A549 (cell line): ENCODE results near the gene ARID5B. TPM values are rescaled to one million over a fixed set of nuclear protein-coding genes. Genes with fewer than 3 reads are reported as not detected.

Experiments
- ATAC-seq, 2 experiments: fragments of 200-7000 bp in 1 of 2; fragments of >200 bp in 1 of 2; cut with Nextera tagmentation in 1 of 2; cut with Tn5 transposase in 1 of 2; 3 replicates each; pipeline versions ENCODE4 v1.8.0 to v1.9.1; 2018 to 2020; ENCODE audit warnings: mild to moderate bottlenecking in 1 of 2, moderate library complexity in 1 of 2
- CTCF ChIA-PET: fragments of 300-600 bp; sonication (Branson Sonifier 250); formaldehyde crosslinking; extraction: SDS; loops from one replicate; lab custom pipeline; 2021; ENCODE audit warnings: antibody characterized with exemption, inconsistent platforms; lab: Yijun Ruan, JAX
- POLR2A ChIA-PET: fragments of 350-600 bp; formaldehyde crosslinking; extraction: SDS; loops from one replicate; lab custom pipeline; 2021; ENCODE audit warnings: antibody characterized with exemption, inconsistent platforms; lab: Yijun Ruan, JAX
- DNase-seq, 2 experiments: peaks; one replicate each; pipeline versions ENCODE4 v3.0.0 to v3.0.0-alpha.2; 2011 to 2016; ENCODE audit warnings: low read depth in 1 of 2, low spot score in 1 of 2
- FAIRE-seq: peaks from 2 replicates; lab custom pipeline; 2011; peaks lifted over from hg19 to GRCh38; lab: Jason Lieb, UNC
- H3K27ac ChIP-seq, 2 experiments: fragments of >200 bp; sonication (Bioruptor Twin); formaldehyde crosslinking; 3 replicates each; pipeline ENCODE4 v1.5.1; 2016 to 2017
- H3K4me1 ChIP-seq: fragments of >200 bp; sonication (Bioruptor Twin); formaldehyde crosslinking; 3 replicates; pipeline ENCODE4 v1.6.1; 2016
- H3K4me2 ChIP-seq: fragments of >200 bp; sonication (Bioruptor Twin); formaldehyde crosslinking; 3 replicates; pipeline ENCODE4 v1.6.1; 2016
- H3K4me3 ChIP-seq: fragments of >200 bp; sonication (Bioruptor Twin); formaldehyde crosslinking; 3 replicates; pipeline ENCODE4 v1.5.1; 2016
- H3K9me3 ChIP-seq: fragments of >200 bp; sonication (Bioruptor Twin); formaldehyde crosslinking; 3 replicates; pipeline ENCODE4 v1.6.1; 2016
- CBX8 ChIP-seq: fragments of 200-600 bp; sonication (generic); IDR thresholded peaks from 2 replicates; pipeline ENCODE4 v1.6.1; 2016
- EHMT2 ChIP-seq: fragments of 200-600 bp; sonication (generic); IDR thresholded peaks from 2 replicates; pipeline ENCODE4 v1.6.1; 2016; ENCODE audit warnings: antibody characterized with exemption, low read depth, mild to moderate bottlenecking, moderate library complexity
- ESRRA ChIP-seq: fragments of 150-350 bp; IDR thresholded peaks from 2 replicates; pipeline ENCODE4 v1.6.1; 2014; ENCODE audit warnings: mild to moderate bottlenecking, low read length, borderline replicate concordance
- FOSL2 ChIP-seq, 2 experiments: fragments of 450-650 bp in 1 of 2; fragments of >200 bp in 1 of 2; sonication (Bioruptor Twin) in 1 of 2; formaldehyde crosslinking; IDR thresholded peaks; 2 replicates each; pipeline versions ENCODE4 v1.5.0 to v1.6.1; 2016 to 2020; ENCODE audit warnings: mild to moderate bottlenecking in 1 of 2, moderate library complexity in 1 of 2
- FOXS1 ChIP-seq: fragments of 250-450 bp; sonication (Bioruptor Pico); IDR thresholded peaks from 2 replicates; pipeline ENCODE4 v1.5.0; 2020; ENCODE audit warnings: mild to moderate bottlenecking, moderate library complexity
- GATA3 ChIP-seq: IDR thresholded peaks from 2 replicates; pipeline ENCODE4 v1.6.1; 2012; ENCODE audit warnings: borderline replicate concordance
- HEYL ChIP-seq: fragments of 250-450 bp; sonication (Bioruptor Pico); IDR thresholded peaks from 2 replicates; pipeline ENCODE4 v1.8.0; 2021; ENCODE audit warnings: mild to moderate bottlenecking, moderate library complexity
- HOXA7 ChIP-seq: fragments of 250-450 bp; sonication (Bioruptor Pico); IDR thresholded peaks from 2 replicates; pipeline ENCODE4 v1.5.0; 2020; ENCODE audit warnings: mild to moderate bottlenecking, moderate library complexity
- JUN ChIP-seq, 2 experiments: fragments of >200 bp; sonication (Bioruptor Twin); formaldehyde crosslinking; IDR thresholded peaks; 2 replicates in 1 of 2; 3 replicates in 1 of 2; pipeline ENCODE4 v1.6.1; 2016 to 2017
- JUNB ChIP-seq: fragments of >200 bp; sonication (Bioruptor Twin); formaldehyde crosslinking; IDR thresholded peaks from 2 replicates; pipeline ENCODE4 v1.6.1; 2016
- KDM5A ChIP-seq: fragments of 200-600 bp; sonication (generic); IDR thresholded peaks from 2 replicates; pipeline ENCODE4 v1.6.1; 2016; ENCODE audit warnings: antibody characterized with exemption, mild to moderate bottlenecking
- MYC ChIP-seq: IDR thresholded peaks from 2 replicates; pipeline ENCODE4 v1.6.1; 2012; ENCODE audit warnings: mild to moderate bottlenecking, inconsistent platforms, low read length, improper control_type of control experiment, borderline replicate concordance
- NFE2L2 ChIP-seq: fragments of 150-350 bp; conservative IDR thresholded peaks from 2 replicates; pipeline ENCODE4 v1.6.1; 2014; ENCODE audit warnings: low read length
- PHF8 ChIP-seq: fragments of 200-600 bp; sonication (generic); IDR thresholded peaks from 2 replicates; pipeline ENCODE4 v1.6.1; 2016; ENCODE audit warnings: low read depth, mild to moderate bottlenecking, antibody characterized with exemption, moderate library complexity, borderline replicate concordance
- POLR2A ChIP-seq: IDR thresholded peaks from 2 replicates; pipeline ENCODE4 v1.6.1; 2012; ENCODE audit warnings: mild to moderate bottlenecking, low read length
- POLR2AphosphoS2 ChIP-seq: conservative IDR thresholded peaks from 2 replicates; pipeline ENCODE4 v1.6.1; 2012; ENCODE audit warnings: low read length, improper control_type of control experiment, inconsistent platforms
- RAD21 ChIP-seq, 2 experiments: fragments of >200 bp in 1 of 2; sonication (Bioruptor Twin) in 1 of 2; formaldehyde crosslinking in 1 of 2; IDR thresholded peaks in 1 of 2; conservative IDR thresholded peaks in 1 of 2; 2 replicates in 1 of 2; 3 replicates in 1 of 2; pipeline ENCODE4 v1.6.1; 2012 to 2018; ENCODE audit warnings: inconsistent platforms in 1 of 2
- RARB ChIP-seq: fragments of 250-450 bp; sonication (Bioruptor Pico); IDR thresholded peaks from 2 replicates; pipeline ENCODE4 v1.8.0; 2021; ENCODE audit warnings: mild to moderate bottlenecking, moderate library complexity
- RCOR1 ChIP-seq: fragments of 150-350 bp; IDR thresholded peaks from 2 replicates; pipeline ENCODE4 v1.6.1; 2014; ENCODE audit warnings: antibody characterized with exemption, low read length, low read depth
- RFX5 ChIP-seq: fragments of 450-650 bp; IDR thresholded peaks from 2 replicates; pipeline ENCODE4 v1.7.1; 2014; ENCODE audit warnings: antibody characterized with exemption, mild to moderate bottlenecking, moderate library complexity
- RNF2 ChIP-seq: fragments of 200-600 bp; sonication (generic); IDR thresholded peaks from 2 replicates; pipeline ENCODE4 v1.6.1; 2016; ENCODE audit warnings: low read depth, mild to moderate bottlenecking, antibody characterized with exemption, moderate library complexity, borderline replicate concordance
- SREBF2 ChIP-seq: fragments of 450-650 bp; IDR thresholded peaks from 2 replicates; pipeline ENCODE4 v1.6.1; 2014; ENCODE audit warnings: mild to moderate bottlenecking, moderate library complexity
- TFCP2L1 ChIP-seq: fragments of 250-450 bp; sonication (Bioruptor Pico); IDR thresholded peaks from 2 replicates; pipeline ENCODE4 v1.5.0; 2021; ENCODE audit warnings: mild to moderate bottlenecking
- TP53 ChIP-seq: fragments of 250-450 bp; sonication (Bioruptor Pico); IDR thresholded peaks from 2 replicates; pipeline ENCODE4 v1.5.0; 2021; ENCODE audit warnings: mild to moderate bottlenecking, moderate library complexity
- ZC3H11A ChIP-seq: fragments of 450-650 bp; IDR thresholded peaks from 2 replicates; pipeline ENCODE4 v1.6.1; 2014; ENCODE audit warnings: antibody characterized with exemption, mild to moderate bottlenecking
- WGBS: methylation state at CpG from one replicate; pipeline ENCODE4 v1.1.6; 2017; ENCODE audit errors: missing lambda C conversion rate; 5-methylcytosine and 5-hydroxymethylcytosine counted together
- polyA plus RNA-seq, 4 experiments: library from polyadenylated mRNA; depleted of rRNA in 3 of 4; stranded (reverse); fragments of >200 nt; fragmentation: RNase III in 1 of 4; extraction: RNeasy Plus Mini Kit Qiagen cat#74134 plus additional on column Dnase treatment in 1 of 4; gene quantifications; 2 replicates in 3 of 4; 3 replicates in 1 of 4; pipeline ENCODE4 v1.2.3, GENCODE V29; 2011 to 2017
- TF ChIP-seq, protein P1 (sequence below): fragments of >200 bp; sonication (Bioruptor Twin); formaldehyde crosslinking; IDR thresholded peaks from 3 replicates; pipeline ENCODE4 v1.5.1; 2016
- TF ChIP-seq, protein P2 (sequence below): fragments of >200 bp; sonication (Bioruptor Twin); formaldehyde crosslinking; IDR thresholded peaks from 3 replicates; pipeline ENCODE4 v1.6.1; 2016
- TF ChIP-seq, protein P3 (sequence below): fragments of 250-450 bp; sonication (Bioruptor Pico); IDR thresholded peaks from 2 replicates; pipeline ENCODE4 v1.5.0; 2020; ENCODE audit warnings: low read depth, mild to moderate bottlenecking, moderate library complexity
- TF ChIP-seq, protein P4 (sequence below): IDR thresholded peaks from 2 replicates; pipeline ENCODE4 v1.6.1; 2012; ENCODE audit warnings: low read depth, borderline replicate concordance

ARID5B gene
- polyA plus RNA-seq, 2 of the 4 experiments (the other 2 are of a cell fraction) = 0.75 to 1.6 TPM

DNA sequence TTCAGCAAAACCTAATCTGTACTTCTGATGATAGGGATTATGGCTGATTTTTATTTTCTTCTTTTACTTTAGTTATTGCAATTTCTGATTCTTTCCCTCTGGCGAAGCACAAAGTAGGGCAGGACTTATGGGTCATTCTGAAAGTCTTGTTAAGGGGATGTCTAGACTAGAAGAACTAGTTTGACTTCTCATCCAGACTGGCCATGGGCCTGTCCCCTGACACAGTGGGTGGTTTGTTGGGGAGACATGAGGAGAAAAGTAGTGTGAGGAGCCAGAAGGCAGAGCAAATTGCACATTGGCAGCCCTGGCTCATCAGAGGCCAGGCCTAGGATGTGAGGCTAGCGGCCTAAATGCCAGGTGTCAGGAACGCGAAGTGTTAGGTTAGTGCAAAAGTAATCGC, 214.3 kb downstream of the ARID5B start (continued):
- TF ChIP-seq HOXA7 (CRISPR knock-in tag) = no peak

DNA sequence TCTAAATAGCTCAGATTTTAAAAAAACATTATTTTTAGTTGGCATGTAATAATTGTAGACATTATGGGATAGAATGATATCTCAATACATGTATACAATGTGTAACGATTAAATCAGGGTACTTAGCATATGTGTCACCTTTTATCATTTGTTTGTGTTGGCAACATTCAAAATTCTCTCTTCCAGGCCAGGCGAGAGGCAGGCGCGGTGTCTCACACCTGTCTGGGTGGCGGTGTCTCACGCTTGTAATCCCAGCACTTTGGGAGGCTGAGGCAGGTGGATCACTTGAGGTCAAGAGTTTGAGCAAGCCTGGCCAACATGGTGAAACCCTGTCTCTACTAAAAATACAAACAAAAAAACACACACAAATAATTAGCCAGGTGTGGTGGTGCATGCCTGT, 215.4 kb downstream of the ARID5B start:
- ATAC-seq (no peak), DNase-seq (no peak), FAIRE-seq (no peak)
- no peak for TF ChIP-seq RNF2
- TF ChIP-seq SREBF2 = no peak
- TF ChIP-seq PHF8 = no peak
- no peak for TF ChIP-seq HOXA7 (CRISPR knock-in tag)
- TF ChIP-seq FOXS1 (CRISPR knock-in tag) = no peak
- TF ChIP-seq, protein P1, sequence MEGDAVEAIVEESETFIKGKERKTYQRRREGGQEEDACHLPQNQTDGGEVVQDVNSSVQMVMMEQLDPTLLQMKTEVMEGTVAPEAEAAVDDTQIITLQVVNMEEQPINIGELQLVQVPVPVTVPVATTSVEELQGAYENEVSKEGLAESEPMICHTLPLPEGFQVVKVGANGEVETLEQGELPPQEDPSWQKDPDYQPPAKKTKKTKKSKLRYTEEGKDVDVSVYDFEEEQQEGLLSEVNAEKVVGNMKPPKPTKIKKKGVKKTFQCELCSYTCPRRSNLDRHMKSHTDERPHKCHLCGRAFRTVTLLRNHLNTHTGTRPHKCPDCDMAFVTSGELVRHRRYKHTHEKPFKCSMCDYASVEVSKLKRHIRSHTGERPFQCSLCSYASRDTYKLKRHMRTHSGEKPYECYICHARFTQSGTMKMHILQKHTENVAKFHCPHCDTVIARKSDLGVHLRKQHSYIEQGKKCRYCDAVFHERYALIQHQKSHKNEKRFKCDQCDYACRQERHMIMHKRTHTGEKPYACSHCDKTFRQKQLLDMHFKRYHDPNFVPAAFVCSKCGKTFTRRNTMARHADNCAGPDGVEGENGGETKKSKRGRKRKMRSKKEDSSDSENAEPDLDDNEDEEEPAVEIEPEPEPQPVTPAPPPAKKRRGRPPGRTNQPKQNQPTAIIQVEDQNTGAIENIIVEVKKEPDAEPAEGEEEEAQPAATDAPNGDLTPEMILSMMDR = no peak
- TF ChIP-seq FOSL2 (IDR thresholded peaks at IDR 0.05) = no peak
- no peak for TF ChIP-seq FOSL2 (CRISPR knock-in tag; IDR thresholded peaks at IDR 0.05)
- TF ChIP-seq ZC3H11A = no peak
- TF ChIP-seq, protein P2, sequence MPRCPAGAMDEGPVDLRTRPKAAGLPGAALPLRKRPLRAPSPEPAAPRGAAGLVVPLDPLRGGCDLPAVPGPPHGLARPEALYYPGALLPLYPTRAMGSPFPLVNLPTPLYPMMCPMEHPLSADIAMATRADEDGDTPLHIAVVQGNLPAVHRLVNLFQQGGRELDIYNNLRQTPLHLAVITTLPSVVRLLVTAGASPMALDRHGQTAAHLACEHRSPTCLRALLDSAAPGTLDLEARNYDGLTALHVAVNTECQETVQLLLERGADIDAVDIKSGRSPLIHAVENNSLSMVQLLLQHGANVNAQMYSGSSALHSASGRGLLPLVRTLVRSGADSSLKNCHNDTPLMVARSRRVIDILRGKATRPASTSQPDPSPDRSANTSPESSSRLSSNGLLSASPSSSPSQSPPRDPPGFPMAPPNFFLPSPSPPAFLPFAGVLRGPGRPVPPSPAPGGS = no peak
- TF ChIP-seq, protein P3, sequence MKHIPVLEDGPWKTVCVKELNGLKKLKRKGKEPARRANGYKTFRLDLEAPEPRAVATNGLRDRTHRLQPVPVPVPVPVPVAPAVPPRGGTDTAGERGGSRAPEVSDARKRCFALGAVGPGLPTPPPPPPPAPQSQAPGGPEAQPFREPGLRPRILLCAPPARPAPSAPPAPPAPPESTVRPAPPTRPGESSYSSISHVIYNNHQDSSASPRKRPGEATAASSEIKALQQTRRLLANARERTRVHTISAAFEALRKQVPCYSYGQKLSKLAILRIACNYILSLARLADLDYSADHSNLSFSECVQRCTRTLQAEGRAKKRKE (CRISPR knock-in tag) = no peak
- TF ChIP-seq HEYL (CRISPR knock-in tag) = no peak
- TF ChIP-seq POLR2AphosphoS2 = no peak
- no peak for TF ChIP-seq TFCP2L1 (CRISPR knock-in tag)
- TF ChIP-seq TP53 (CRISPR knock-in tag) = no peak
- no peak for TF ChIP-seq RFX5
- TF ChIP-seq JUNB = no peak
- ChIA-PET POLR2A (no interaction called here), CTCF (no interaction called here)
- Histone ChIP-seq H3K4me2 (no peak overlapping the region), H3K9me3 (no peaks in the 10 kb centered on the region), H3K4me3 (no peak overlapping the region), H3K27ac (no peak overlapping the region), H3K4me1 (peaks cover 8% of the 10 kb centered on the region; the same call in 2 of the 3 replicates)
- WGBS = 82% methylated on average over 6 of the region's 6 CpGs

DNA sequence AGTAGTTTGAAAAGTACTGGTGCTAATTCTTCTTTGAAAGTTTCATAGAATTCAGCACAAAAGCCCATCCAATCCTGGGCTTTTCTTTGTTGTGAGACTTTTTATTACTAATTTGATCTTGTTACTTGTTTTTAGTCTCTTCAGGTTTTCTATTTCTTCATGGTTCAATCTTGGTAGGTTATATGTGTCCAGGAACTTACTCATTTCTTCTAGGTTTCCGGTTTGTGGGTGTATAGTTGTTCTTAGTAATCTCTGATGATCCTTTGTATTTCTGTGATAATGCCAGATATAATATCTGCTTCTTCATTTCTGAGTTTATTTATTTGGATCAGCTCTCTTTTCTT, 219.7 kb downstream of the ARID5B start:
- ATAC-seq = no peak
- DNase-seq = no peak
- Histone ChIP-seq H3K27ac (no peak overlapping the region), H3K4me2 (no peak overlapping the region), H3K4me1 (no peaks in the 10 kb centered on the region), H3K4me3 (no peak overlapping the region), H3K9me3 (peaks cover 9% of the 10 kb centered on the region; the same call in 1 of the 3 replicates)
- CTCF ChIA-PET = interaction anchor here (1.2 kb wide), 1 partner anchor 18 kb away, joined by 3 read pairs; no protein-coding TSS in a partner anchor
- WGBS = 67% methylated on average over 1 of the region's 1 CpG
- FAIRE-seq = no peak
- POLR2A ChIA-PET = no interaction called here
- TF ChIP-seq, protein P1 = no peak
- TF ChIP-seq, protein P4, sequence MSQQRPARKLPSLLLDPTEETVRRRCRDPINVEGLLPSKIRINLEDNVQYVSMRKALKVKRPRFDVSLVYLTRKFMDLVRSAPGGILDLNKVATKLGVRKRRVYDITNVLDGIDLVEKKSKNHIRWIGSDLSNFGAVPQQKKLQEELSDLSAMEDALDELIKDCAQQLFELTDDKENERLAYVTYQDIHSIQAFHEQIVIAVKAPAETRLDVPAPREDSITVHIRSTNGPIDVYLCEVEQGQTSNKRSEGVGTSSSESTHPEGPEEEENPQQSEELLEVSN = no peak
- TF ChIP-seq CBX8 (no peak), JUN (IDR thresholded peaks at IDR 0.05) (no peak), ESRRA (no peak), RAD21 (conservative IDR thresholded peaks at IDR 0.05 in 1 of 2, IDR thresholded peaks at IDR 0.05 in 1 of 2) (no peak), MYC (no peak), JUNB (no peak), RCOR1 (no peak), GATA3 (no peak), RNF2 (no peak), NFE2L2 (no peak), RARB (no peak), KDM5A (no peak), EHMT2 (no peak), HEYL (CRISPR knock-in tag) (no peak), POLR2A (no peak)
